ENCODE measurements around the gene ATXN7L1. TPM values are rescaled to one million over a fixed set of nuclear protein-coding genes. Genes with fewer than 3 reads are reported as not detected.

ATXN7L1 gene
- total and polyA plus RNA-seq, 8 donors, result 2.3 to 9.3 (median 5.0) TPM

GRCh38 chr7:105642264-105642663 lies 234.1 kb downstream of the ATXN7L1 start:
- Histone ChIP-seq H3K27ac (no peak overlapping the region), H3K27me3 (no peaks in the 10 kb centered on the region), H3K9me3 (no peaks in the 10 kb centered on the region), H3K4me3 (no peak overlapping the region), H3K4me1 (no peaks in the 10 kb centered on the region), H3K36me3 (peaks cover 0 to 11% (median 0%) of the 10 kb centered on the region in 3 donors)
- intact Hi-C loops (cut with DNase I), result no loop called here
- no peak for FAIRE-seq
- TF ChIP-seq, protein P1, sequence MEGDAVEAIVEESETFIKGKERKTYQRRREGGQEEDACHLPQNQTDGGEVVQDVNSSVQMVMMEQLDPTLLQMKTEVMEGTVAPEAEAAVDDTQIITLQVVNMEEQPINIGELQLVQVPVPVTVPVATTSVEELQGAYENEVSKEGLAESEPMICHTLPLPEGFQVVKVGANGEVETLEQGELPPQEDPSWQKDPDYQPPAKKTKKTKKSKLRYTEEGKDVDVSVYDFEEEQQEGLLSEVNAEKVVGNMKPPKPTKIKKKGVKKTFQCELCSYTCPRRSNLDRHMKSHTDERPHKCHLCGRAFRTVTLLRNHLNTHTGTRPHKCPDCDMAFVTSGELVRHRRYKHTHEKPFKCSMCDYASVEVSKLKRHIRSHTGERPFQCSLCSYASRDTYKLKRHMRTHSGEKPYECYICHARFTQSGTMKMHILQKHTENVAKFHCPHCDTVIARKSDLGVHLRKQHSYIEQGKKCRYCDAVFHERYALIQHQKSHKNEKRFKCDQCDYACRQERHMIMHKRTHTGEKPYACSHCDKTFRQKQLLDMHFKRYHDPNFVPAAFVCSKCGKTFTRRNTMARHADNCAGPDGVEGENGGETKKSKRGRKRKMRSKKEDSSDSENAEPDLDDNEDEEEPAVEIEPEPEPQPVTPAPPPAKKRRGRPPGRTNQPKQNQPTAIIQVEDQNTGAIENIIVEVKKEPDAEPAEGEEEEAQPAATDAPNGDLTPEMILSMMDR (IDR thresholded peaks at IDR 0.05), result no peak
- no peak for DNase-seq
- ATAC-seq, result no peak
- WGBS, 2 donors, result 88 to 90% methylated on average over 7 of the region's 7 CpGs

DNA sequence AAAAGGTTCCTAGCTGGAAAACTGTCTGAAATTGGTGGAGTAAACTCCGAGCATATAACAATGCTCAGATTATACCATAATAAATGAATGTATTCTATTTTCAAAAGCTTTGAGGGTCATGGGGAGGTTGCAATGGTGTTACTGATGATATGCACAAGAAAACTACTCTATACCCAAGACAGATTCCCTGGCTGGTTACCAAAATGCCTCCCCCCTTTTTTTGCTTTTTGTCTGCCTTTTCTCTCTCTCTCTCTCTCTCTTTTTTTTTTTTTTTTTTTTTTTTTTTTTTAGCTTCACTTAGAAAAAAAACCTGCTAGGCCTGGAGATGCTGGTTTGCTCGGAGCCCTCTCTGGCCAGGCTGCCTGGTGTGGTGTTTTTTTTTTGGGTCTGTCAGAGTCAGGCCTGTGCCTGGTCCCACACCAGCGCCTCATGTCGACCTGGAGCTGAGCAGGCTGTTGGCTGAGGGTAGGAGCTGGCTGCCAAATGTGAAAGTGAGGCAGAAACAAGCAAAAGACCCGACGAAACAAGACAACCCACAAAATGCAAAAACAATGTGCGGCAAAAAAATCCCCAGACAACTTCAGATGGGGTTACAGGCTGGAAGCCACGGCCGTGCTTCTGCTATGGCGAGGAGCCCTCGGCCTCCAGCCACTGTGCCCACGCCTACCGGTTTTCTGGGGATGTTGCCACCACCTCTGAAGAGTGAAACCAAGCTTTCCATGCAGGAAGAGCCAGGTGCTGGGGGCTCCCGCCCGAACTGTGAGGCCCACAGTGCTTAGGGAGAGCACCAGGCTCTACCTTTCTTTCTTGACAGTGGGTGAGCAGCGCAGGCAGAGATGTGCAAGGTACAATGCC lies 235.2 kb downstream of the ATXN7L1 start:
- TF ChIP-seq, protein P1 (IDR thresholded peaks at IDR 0.05), result no peak
- H3K27ac ChIP-seq, result no peak overlapping the region
- intact Hi-C loops (cut with DNase I), result no loop called here
- FAIRE-seq (no peak), DNase-seq (no peak), ATAC-seq (no peak)
- H3K36me3 ChIP-seq, result peaks cover 0 to 15% (median 0%) of the 10 kb centered on the region in 3 donors
- WGBS, 2 donors, result 92 to 95% methylated on average over 16 of the region's 16 CpGs
- H3K9me3 ChIP-seq, result no peaks in the 10 kb centered on the region
- H3K4me3 ChIP-seq, result no peak overlapping the region
- H3K27me3 ChIP-seq, result no peaks in the 10 kb centered on the region
- H3K4me1 ChIP-seq, result no peaks in the 10 kb centered on the region

DNA sequence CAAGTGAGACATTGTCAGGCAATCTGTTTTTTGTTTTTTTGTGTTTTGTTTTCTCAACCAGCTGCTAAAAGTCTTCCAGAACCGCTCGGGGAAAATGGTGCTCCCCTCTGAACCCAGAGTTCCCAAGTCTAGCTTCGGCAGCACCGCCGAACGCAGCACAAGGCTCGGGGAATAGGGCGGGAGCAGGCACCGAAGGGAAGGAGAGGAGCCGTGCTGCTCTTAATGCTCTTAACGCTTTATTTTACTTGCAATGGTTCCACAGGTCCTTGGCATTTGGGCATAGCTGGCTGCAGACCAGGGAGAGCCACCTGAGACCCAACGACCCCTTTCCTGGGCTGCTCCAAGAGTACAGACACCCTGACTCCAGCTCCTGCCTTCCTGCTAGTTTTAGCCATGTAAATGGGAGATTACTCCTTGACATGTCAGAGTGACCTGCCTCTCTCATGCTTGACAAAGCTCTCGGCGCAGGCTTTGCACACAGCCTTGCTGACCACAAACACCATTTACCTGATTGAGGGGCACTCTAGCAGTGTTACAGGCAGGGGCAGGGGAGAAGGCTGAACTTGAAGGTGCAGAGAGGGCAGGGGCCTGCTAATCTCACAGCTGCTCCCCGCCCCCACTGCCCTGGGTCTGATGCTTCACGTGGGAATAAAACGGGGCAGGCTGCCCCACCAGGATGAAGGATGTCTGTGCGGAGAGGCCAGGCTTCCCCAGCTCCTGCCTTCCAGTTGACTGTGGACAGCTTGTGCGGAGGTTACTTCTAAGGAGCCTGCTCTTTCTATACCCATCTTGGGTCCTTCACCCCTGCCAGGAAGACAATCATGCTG lies 236.5 kb downstream of the ATXN7L1 start:
- Histone ChIP-seq H3K36me3 (peaks cover 0 to 15% (median 0%) of the 10 kb centered on the region in 3 donors), H3K4me1 (no peaks in the 10 kb centered on the region), H3K27me3 (no peaks in the 10 kb centered on the region), H3K4me3 (no peak overlapping the region), H3K9me3 (no peaks in the 10 kb centered on the region), H3K27ac (no peak overlapping the region)
- intact Hi-C loops (cut with DNase I), result no loop called here
- FAIRE-seq, result no peak
- no peak for ATAC-seq
- TF ChIP-seq, protein P1 (IDR thresholded peaks at IDR 0.05), result no peak
- 89% methylated on average over 19 of the region's 19 CpGs for WGBS, 2 donors
- DNase-seq, result no peak

GRCh38 chr7:105638902-105639495 lies 237.4 kb downstream of the ATXN7L1 start:
- Histone ChIP-seq H3K4me3 (no peak overlapping the region), H3K4me1 (no peaks in the 10 kb centered on the region), H3K36me3 (peaks cover 0 to 15% (median 0%) of the 10 kb centered on the region in 3 donors), H3K27ac (no peak overlapping the region), H3K9me3 (no peaks in the 10 kb centered on the region), H3K27me3 (no peaks in the 10 kb centered on the region)
- no peak for DNase-seq
- ATAC-seq, result peak in 1 of 4 donors; percentile 18
- 81 to 84% methylated on average over 24 of the region's 24 CpGs for WGBS, 2 donors
- FAIRE-seq, result no peak
- intact Hi-C loops (cut with DNase I), result no loop called here
- TF ChIP-seq, protein P1 (IDR thresholded peaks at IDR 0.05), result no peak
